Stimulated activated CD8-positive, alpha-beta memory T cell treated with anti-CD3 and anti-CD28 coated beads, Interleukin-7, amount 100 ng/mL, for 48 hours (primary cell): ENCODE results near the gene SLC2A4RG.

ENCODE experiments used
- DNase-seq, 2 donors: peaks; one replicate each; pipeline ENCODE4 v3.0.0-alpha.2; 2020; ENCODE audit warnings: low read depth in 1 of 2; ENCODE audit errors: extremely low read depth in 1 of 2

Gene SLC2A4RG

GRCh38 chr20:63751471-63752271, 12.1 kb downstream of the SLC2A4RG start:
- no peak for DNase-seq

GRCh38 chr20:63752411-63753101, 13.0 kb downstream of the SLC2A4RG start:
- DNase-seq = no peak

- DNase-seq = no peak
Observed at GRCh38 chr20:63753381-63753780, 13.8 kb downstream of the SLC2A4RG start.

GRCh38 chr20:63754008-63754407, 14.4 kb downstream of the SLC2A4RG start:
- DNase-seq = no peak

GRCh38 chr20:63755933-63756647, 16.5 kb downstream of the SLC2A4RG start:
- DNase-seq = no peak

GRCh38 chr20:63756648-63756991, 17.0 kb downstream of the SLC2A4RG start:
- no peak for DNase-seq

- no peak for DNase-seq
Observed at GRCh38 chr20:63758152-63758551, 18.6 kb downstream of the SLC2A4RG start.

GRCh38 chr20:63759377-63759901, 19.9 kb downstream of the SLC2A4RG start:
- no peak for DNase-seq

GRCh38 chr20:63765082-63765873, 25.7 kb downstream of the SLC2A4RG start:
- no peak for DNase-seq

GRCh38 chr20:63765902-63766301, 26.3 kb downstream of the SLC2A4RG start:
- DNase-seq = no peak

- DNase-seq = no peak
Observed at GRCh38 chr20:63766695-63767426, 27.3 kb downstream of the SLC2A4RG start.

GRCh38 chr20:63767456-63767855, 27.9 kb downstream of the SLC2A4RG start:
- no peak for DNase-seq

- no peak for DNase-seq
Observed at GRCh38 chr20:63767886-63768285, 28.3 kb downstream of the SLC2A4RG start.

- DNase-seq = no peak
Observed at GRCh38 chr20:63768591-63769515, 29.3 kb downstream of the SLC2A4RG start.

- DNase-seq = no peak
Observed at GRCh38 chr20:63769891-63770474, 30.4 kb downstream of the SLC2A4RG start.

GRCh38 chr20:63771046-63771707, 31.6 kb downstream of the SLC2A4RG start:
- no peak for DNase-seq

- DNase-seq = no peak
Observed at GRCh38 chr20:63772781-63773518, 33.4 kb downstream of the SLC2A4RG start.
